Measurements from ENCODE around the gene EBNA1BP2.
A peak's percentile ranks its signal among the peaks of the same experiment; 100 is the strongest.

- TF ChIP-seq EP300 (IDR thresholded peaks at IDR 0.05) (no peak), CTCF (IDR thresholded peaks at IDR 0.05) (no peak), POLR2A (IDR thresholded peaks at IDR 0.05) (peak in 1 of 4 donors; percentile 33)
These were observed at the start of gene EBNA1BP2, which contains the start of gene CFAP57 for GRCh38 chr1:43171876-43172526.
